ACHN (cell line): ENCODE data around the gene PLEKHM3.

ENCODE experiments used
- DNase-seq: peaks from one replicate; pipeline ENCODE4 v3.0.0-alpha.2; 2015
- in situ Hi-C: cut with HindIII; loops from 2 replicates; pipeline ENCODE4 v1.10.0; 2017; ENCODE audit warnings: low sequenced_read_pairs, low pct_ligation_motif_present, low pct_unique_long_range_greater_than_20kb

Gene PLEKHM3

GRCh38 chr2:207937253-207937652 is 88.1 kb downstream of the PLEKHM3 start:
- in situ Hi-C loops: no loop called here
- peak; percentile 46 for DNase-seq

DNA sequence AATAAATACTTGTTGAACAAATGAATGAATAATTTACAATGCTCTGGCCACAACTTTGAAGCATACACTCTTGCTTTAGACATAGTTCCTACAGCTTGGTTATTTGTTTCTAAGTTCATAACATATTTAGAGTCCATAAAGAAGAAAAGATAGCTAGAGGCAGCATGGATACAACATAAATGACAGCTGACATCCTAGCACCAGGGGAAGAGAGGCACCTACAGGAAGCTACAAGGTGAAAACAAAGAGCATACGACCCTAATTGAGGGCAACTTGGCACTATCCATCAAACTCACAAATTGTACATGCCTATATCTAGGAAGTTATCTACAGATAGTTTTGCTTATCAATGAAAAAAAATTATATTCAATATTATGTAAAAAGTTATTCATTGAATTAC is 88.9 kb downstream of the PLEKHM3 start:
- in situ Hi-C loops: no loop called here
- no peak for DNase-seq

GRCh38 chr2:207935991-207936370 is 89.3 kb downstream of the PLEKHM3 start:
- DNase-seq: no peak
- in situ Hi-C loops: no loop called here

DNA sequence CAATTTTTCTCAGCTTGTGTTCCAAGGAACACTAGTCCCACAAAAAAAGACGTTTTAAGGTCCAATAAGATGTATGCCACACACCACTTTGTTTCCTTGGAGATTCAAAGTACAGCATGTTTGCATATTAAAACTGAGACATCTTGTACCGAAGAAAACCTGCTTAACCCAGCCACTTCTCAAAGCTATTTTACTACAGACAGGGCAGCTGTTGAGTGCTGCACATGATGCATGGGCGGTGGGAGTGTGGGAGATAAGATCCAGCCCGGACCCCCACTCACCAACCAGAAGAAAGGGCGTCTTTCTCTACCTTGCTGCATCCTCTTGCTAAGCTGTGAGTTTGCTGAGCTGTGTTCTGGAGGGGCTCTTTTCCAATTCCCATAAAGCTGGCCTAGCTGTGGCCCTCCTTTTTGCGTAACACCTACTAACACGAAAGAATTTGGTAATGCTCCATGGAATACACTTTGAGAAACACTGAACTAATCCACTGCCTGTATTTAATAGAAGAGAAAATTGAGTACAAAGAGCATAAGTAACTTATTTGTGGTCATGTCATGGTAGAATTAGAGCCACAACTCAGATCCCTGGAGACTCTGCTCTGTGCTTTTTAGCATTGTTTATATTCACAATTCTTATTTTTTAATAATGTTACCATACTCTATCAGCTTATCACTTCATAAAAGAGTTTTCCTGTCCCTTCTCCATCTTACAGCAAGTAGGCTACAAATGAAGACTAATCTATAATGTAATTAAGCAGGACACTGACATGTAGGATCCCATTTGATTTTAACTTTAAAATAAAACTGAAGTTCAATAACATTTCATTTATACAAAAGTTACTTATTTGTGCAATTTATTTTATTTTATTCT is 90.0 kb downstream of the PLEKHM3 start:
- in situ Hi-C loops: no loop called here

DNA sequence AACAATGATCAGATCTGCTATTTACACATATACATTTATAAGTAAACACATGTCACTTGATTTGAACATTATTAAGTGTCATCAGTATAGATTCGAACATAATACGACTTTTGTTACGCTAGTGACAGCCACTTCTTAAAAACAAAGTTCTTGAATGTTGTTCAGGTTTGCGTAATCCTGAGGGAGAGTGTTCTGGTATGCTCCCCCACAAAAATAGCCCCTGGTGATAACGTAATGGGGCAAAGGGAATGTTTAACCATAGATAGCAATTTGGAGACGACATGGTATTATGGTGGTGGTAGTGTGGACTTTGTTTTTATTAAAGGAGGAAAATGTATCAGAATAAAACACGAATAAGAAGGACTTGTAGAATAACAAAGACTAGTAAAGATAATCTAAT is 90.6 kb downstream of the PLEKHM3 start:
- no peak for DNase-seq
- in situ Hi-C loops: no loop called here

More for the DNA sequence above, 90.0 kb downstream of the PLEKHM3 start:
- no peak for DNase-seq

- no peak for DNase-seq
- in situ Hi-C loops: no loop called here
Observed at GRCh38 chr2:207933396-207934065, 91.8 kb downstream of the PLEKHM3 start.

- in situ Hi-C loops: no loop called here
- no peak for DNase-seq
Observed at GRCh38 chr2:207932106-207932505, 93.2 kb downstream of the PLEKHM3 start.

DNA sequence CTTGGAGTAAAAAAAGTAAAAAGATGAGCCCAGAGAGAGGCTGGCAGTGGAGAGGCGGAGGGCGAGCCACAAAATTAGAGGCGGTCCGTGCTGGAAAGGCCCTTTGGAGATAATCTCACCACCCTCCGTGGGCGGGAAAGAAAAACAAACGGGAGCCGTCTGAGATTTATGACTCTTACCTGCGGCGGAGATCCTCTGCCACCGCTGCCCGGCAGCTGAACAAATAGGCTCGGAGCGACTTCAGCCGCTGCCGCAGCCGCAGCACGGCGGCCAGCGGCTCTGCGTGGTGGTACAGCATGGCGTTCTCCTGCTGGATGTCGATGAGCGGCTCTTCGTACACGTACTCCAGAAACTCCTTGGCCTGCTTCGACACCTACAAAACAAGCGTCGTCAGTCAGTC is 94.6 kb downstream of the PLEKHM3 start:
- in situ Hi-C loops: no loop called here
- peak; percentile 49 for DNase-seq

DNA sequence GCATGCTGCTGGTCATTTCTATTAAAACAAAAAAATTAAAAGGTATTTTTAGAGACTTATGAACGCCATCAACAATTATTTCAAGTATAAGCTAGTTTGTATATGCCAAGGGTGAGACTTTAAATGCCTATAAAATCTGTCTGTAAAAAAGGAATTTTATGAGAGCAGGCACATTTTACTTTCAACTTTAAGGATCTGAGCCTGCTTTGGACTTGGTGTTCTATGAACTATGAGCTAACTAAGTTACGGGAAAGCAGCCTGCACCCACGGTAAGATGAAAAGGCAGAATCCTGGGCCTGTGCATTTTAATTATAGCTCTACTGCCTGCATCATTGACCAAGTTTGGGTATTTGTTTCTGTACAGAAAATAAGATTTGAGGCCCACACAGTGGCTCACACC is 95.4 kb downstream of the PLEKHM3 start:
- in situ Hi-C loops: no loop called here
- no peak for DNase-seq

- DNase-seq: no peak
- in situ Hi-C loops: no loop called here
Observed at GRCh38 chr2:207928079-207928478, 97.2 kb downstream of the PLEKHM3 start.

GRCh38 chr2:207926989-207927300 is 98.4 kb downstream of the PLEKHM3 start:
- in situ Hi-C loops: no loop called here
- no peak for DNase-seq

DNA sequence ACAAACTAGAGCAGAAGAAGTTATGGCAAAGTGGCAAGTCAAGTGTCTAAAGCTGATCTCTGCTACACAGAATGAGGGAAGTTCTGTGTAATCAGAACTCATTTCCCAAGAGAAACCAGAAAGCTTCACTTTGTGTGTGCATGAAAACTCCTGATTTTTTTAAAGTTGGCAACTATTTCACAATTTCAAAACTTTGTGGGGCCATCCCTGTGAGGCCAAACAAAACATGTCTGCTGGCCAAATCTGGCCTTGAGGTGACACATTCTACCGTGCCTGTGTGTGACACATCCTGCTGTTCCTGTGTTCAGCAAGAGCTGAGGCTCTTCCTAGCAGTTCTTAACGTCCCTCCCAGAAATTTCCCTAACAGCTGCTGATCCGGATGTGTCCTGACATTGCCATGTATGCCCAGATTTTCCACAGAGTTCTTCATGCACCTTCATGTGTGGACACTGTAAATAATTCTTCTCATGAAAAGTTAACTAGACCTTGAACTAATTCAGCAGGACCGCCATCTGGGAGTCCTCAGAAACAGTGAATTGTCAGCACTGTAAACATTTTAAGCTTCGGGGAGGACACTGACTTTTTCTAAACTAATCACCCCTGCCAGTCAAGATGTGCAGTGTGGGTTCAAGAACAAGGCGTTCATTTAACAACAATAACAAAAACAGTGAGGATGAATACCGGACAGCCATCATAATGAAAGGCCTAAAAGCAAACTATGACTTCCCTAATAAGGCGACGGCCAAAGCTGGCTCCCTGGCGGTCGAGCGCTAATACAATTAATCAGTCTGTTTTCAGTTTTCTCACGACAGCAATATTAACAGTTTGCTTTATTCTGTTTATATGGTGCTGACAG is 99.0 kb downstream of the PLEKHM3 start:
- in situ Hi-C loops: no loop called here
- DNase-seq: no peak

GRCh38 chr2:207925601-207926000 is 99.7 kb downstream of the PLEKHM3 start:
- in situ Hi-C loops: no loop called here

GRCh38 chr2:207921606-207922005 is 103.7 kb downstream of the PLEKHM3 start:
- no peak for DNase-seq
- in situ Hi-C loops: no loop called here

More at GRCh38 chr2:207925601-207926000, 99.7 kb downstream of the PLEKHM3 start:
- no peak for DNase-seq

GRCh38 chr2:207920721-207921120 is 104.6 kb downstream of the PLEKHM3 start:
- no peak for DNase-seq
- in situ Hi-C loops: no loop called here

- in situ Hi-C loops: no loop called here
- DNase-seq: no peak
Observed at GRCh38 chr2:207920321-207920720, 105.0 kb downstream of the PLEKHM3 start.

GRCh38 chr2:207919164-207919919 is 106.0 kb downstream of the PLEKHM3 start:
- no peak for DNase-seq
- in situ Hi-C loops: no loop called here

- in situ Hi-C loops: no loop called here
Observed at GRCh38 chr2:207914716-207915115, 110.6 kb downstream of the PLEKHM3 start.

More at GRCh38 chr2:207914716-207915115, 110.6 kb downstream of the PLEKHM3 start:
- DNase-seq: no peak
